GM13977 (cell line): Measurements from ENCODE around the gene SLC43A1.

ENCODE experiments used
- DNase-seq: peaks from one replicate; pipeline ENCODE4 v3.0.0; 2012; ENCODE audit warnings: low spot score
- CTCF ChIP-seq: IDR thresholded peaks from 2 replicates; pipeline ENCODE4 v1.5.1; 2012; ENCODE audit warnings: mild to moderate bottlenecking, control low read depth; ENCODE audit not compliant: insufficient read depth; ENCODE audit errors: extremely low read depth, missing control alignments
- in situ Hi-C: fragments of 300-500 bp; cut with MboI; formaldehyde crosslinking; loops from one replicate; pipeline ENCODE4 v1.12.0; 2022; ENCODE audit warnings: low sequenced_read_pairs, low pct_unique_long_range_greater_than_20kb, mixed read lengths, inconsistent platforms; ENCODE audit not compliant: unreplicated experiment

Gene SLC43A1

GRCh38 chr11:57460022-57460757 lies 55.3 kb downstream of the SLC43A1 start, which contains the start of gene RTN4RL2:
Gene RTN4RL2 (plus strand): TSS chr11:57460528. CDS start chr11:57460866, 338 bp downstream.
- in situ Hi-C loops: no loop called here
- DNase-seq: peak; percentile 88
- peak; percentile 45 for TF ChIP-seq CTCF

- in situ Hi-C loops: no loop called here
- no peak for DNase-seq
- TF ChIP-seq CTCF: no peak
These were observed 56.1 kb downstream of the SLC43A1 start for GRCh38 chr11:57459164-57460021.

GRCh38 chr11:57458410-57459163 lies 56.9 kb downstream of the SLC43A1 start:
- in situ Hi-C loops: no loop called here
- TF ChIP-seq CTCF: peak; percentile 74
- no peak for DNase-seq

- in situ Hi-C loops: no loop called here
- DNase-seq: no peak
- no peak for TF ChIP-seq CTCF
These were observed 57.5 kb downstream of the SLC43A1 start for GRCh38 chr11:57458060-57458409.

- TF ChIP-seq CTCF: no peak
- in situ Hi-C loops: no loop called here
- no peak for DNase-seq
These were observed 57.9 kb downstream of the SLC43A1 start for GRCh38 chr11:57457643-57458023.

- TF ChIP-seq CTCF: peak; percentile 99
- DNase-seq: peak; percentile 86
- in situ Hi-C loops: no loop called here
These were observed 58.4 kb downstream of the SLC43A1 start for GRCh38 chr11:57456960-57457642.
